OCI-LY7 (cell line): ENCODE measurements around the gene PMIS2. TPM values are rescaled to one million over a fixed set of nuclear protein-coding genes. Genes with fewer than 3 reads are reported as not detected.

Source experiments
- BruUV-seq: library from RNA; stranded (reverse); fragments of 400-500 nt; replicated peaks from 2 replicates; lab custom pipeline; 2021; lab: Mats Ljungman, UMichigan
- CTCF ChIA-PET: fragments of 300-600 bp; sonication (Branson Sonifier 250); formaldehyde crosslinking; loops from one replicate; lab custom pipeline; 2022; ENCODE audit warnings: antibody characterized with exemption; ENCODE audit not compliant: unreplicated experiment; lab: Charles Lee
- POLR2A ChIA-PET: fragments of 300-600 bp; sonication (Branson Sonifier 250); formaldehyde crosslinking; loops from one replicate; lab custom pipeline; 2022; ENCODE audit warnings: antibody characterized with exemption; lab: Charles Lee
- DNase-seq: peaks from one replicate; pipeline ENCODE4 v3.0.0-alpha.2; 2015; ENCODE audit warnings: low spot score
- H2AFZ ChIP-seq: fragments of 200-600 bp; sonication (generic), shearing (Covaris generic); 2 replicates; pipeline ENCODE4 v1.6.1; 2014; ENCODE audit warnings: mild to moderate bottlenecking, antibody characterized with exemption, low read length, moderate library complexity
- H3K27ac ChIP-seq: fragments of 200-600 bp; sonication (generic); 2 replicates; pipeline ENCODE4 v1.5.1; 2014; ENCODE audit warnings: mixed run types, low read depth, mild to moderate bottlenecking, moderate library complexity, low read length, inconsistent platforms; ENCODE audit not compliant: poor library complexity, severe bottlenecking
- H3K36me3 ChIP-seq: fragments of 200-600 bp; sonication (generic); 2 replicates; pipeline ENCODE4 v1.6.1; 2014; ENCODE audit warnings: mild to moderate bottlenecking, antibody characterized with exemption, low read length, moderate library complexity, mixed read lengths; ENCODE audit not compliant: insufficient read depth
- H3K4me1 ChIP-seq: fragments of 200-600 bp; sonication (generic); 2 replicates; pipeline ENCODE4 v1.5.1; 2014; ENCODE audit warnings: mild to moderate bottlenecking, low read length; ENCODE audit not compliant: insufficient read depth, poor library complexity, severe bottlenecking
- H3K4me2 ChIP-seq: fragments of 200-600 bp; sonication (generic); 2 replicates; pipeline ENCODE4 v1.6.1; 2014; ENCODE audit warnings: mild to moderate bottlenecking, low read length
- H3K4me3 ChIP-seq: fragments of 200-600 bp; sonication (generic); 2 replicates; pipeline ENCODE4 v1.5.1; 2014; ENCODE audit warnings: mild to moderate bottlenecking, low read depth, low read length; ENCODE audit not compliant: poor library complexity, severe bottlenecking
- H3K79me2 ChIP-seq: fragments of 200-600 bp; sonication (generic); 2 replicates; pipeline ENCODE4 v1.6.1; 2016; ENCODE audit warnings: low read depth, mild to moderate bottlenecking, low read length, moderate library complexity, mixed read lengths; ENCODE audit not compliant: insufficient read depth
- H3K9me2 ChIP-seq: fragments of 200-600 bp; sonication (generic); 2 replicates; pipeline ENCODE4 v1.6.1; 2016; ENCODE audit warnings: mild to moderate bottlenecking, low read length, mixed read lengths; ENCODE audit not compliant: insufficient read depth
- H3K9me3 ChIP-seq: fragments of 200-600 bp; sonication (generic); 2 replicates; pipeline ENCODE4 v1.6.1; 2014; ENCODE audit warnings: mild to moderate bottlenecking, mixed run types, low read length, mixed read lengths
- H4K20me1 ChIP-seq: fragments of 200-600 bp; sonication (generic); 2 replicates; pipeline ENCODE4 v1.6.1; 2014; ENCODE audit warnings: mild to moderate bottlenecking, antibody characterized with exemption, low read length, moderate library complexity, mixed read lengths; ENCODE audit not compliant: insufficient read depth
- EZH2phosphoT487 ChIP-seq: fragments of 200-600 bp; sonication (generic); IDR thresholded peaks from 2 replicates; pipeline ENCODE4 v1.6.1; 2018; ENCODE audit warnings: low read depth, borderline replicate concordance, mild to moderate bottlenecking, mixed run types, antibody characterized with exemption, low read length, moderate library complexity, mixed read lengths
- intact Hi-C: fragments of 100-400 bp; cut with micrococcal nuclease; formaldehyde crosslinking; loops from one replicate; pipeline ENCODE4 v1.10.0; 2022; ENCODE audit not compliant: unreplicated experiment
- total RNA-seq, 2 experiments: library from RNA; depleted of rRNA in 1 of 2; stranded (reverse); fragments of >200 nt in 1 of 2; shearing (Covaris generic) in 1 of 2; gene quantifications; 2 replicates each; pipeline ENCODE4 v1.2.3, GENCODE V29; 2014 to 2022
- TF ChIP-seq, protein P1 (sequence below): fragments of 200-600 bp; sonication (generic); conservative IDR thresholded peaks from 2 replicates; pipeline ENCODE4 v1.5.1; 2014; ENCODE audit warnings: mild to moderate bottlenecking, antibody characterized with exemption, low read length, moderate library complexity, mixed read lengths

PMIS2 gene
- total RNA-seq, 2 experiments from 2014 or later = not detected

DNA sequence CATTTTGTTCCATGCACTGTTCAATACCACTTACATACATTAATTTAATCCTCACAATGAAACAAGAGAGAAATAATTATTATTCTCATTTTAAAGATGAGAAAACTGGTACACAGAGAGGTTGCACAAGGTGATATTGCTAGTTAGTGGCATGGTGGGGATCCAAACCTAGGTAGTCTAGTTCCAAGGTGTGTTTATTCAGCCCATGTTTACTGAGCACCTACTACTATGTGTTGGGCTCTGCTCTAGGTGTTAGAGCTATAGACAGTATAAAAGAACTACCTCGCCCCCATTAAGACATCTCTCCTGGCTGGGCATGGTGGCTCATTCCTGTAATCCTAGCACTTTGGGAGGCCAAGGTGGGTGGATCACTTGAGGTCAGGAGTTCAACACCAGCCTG lies 3.2 kb upstream of the PMIS2 start:
- no peak overlapping the region for H3K4me2 ChIP-seq
- no peaks in the 10 kb centered on the region for H3K9me2 ChIP-seq
- no peak overlapping the region for H3K27ac ChIP-seq
- H3K9me3 ChIP-seq = no peaks in the 10 kb centered on the region
- BruUV-seq = no TSS peak
- ChIA-PET POLR2A (no interaction called here), CTCF (no interaction called here)
- DNase-seq = no peak
- H3K36me3 ChIP-seq = no peaks in the 10 kb centered on the region
- H3K4me1 ChIP-seq = no peaks in the 10 kb centered on the region
- H3K79me2 ChIP-seq = no peaks in the 10 kb centered on the region
- no peak for TF ChIP-seq EZH2phosphoT487
- TF ChIP-seq, protein P1, sequence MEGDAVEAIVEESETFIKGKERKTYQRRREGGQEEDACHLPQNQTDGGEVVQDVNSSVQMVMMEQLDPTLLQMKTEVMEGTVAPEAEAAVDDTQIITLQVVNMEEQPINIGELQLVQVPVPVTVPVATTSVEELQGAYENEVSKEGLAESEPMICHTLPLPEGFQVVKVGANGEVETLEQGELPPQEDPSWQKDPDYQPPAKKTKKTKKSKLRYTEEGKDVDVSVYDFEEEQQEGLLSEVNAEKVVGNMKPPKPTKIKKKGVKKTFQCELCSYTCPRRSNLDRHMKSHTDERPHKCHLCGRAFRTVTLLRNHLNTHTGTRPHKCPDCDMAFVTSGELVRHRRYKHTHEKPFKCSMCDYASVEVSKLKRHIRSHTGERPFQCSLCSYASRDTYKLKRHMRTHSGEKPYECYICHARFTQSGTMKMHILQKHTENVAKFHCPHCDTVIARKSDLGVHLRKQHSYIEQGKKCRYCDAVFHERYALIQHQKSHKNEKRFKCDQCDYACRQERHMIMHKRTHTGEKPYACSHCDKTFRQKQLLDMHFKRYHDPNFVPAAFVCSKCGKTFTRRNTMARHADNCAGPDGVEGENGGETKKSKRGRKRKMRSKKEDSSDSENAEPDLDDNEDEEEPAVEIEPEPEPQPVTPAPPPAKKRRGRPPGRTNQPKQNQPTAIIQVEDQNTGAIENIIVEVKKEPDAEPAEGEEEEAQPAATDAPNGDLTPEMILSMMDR = no peak
- H3K4me3 ChIP-seq = no peak overlapping the region
- no peak overlapping the region for H2AFZ ChIP-seq
- intact Hi-C loops = no loop called here
- no peaks in the 10 kb centered on the region for H4K20me1 ChIP-seq

GRCh38 chr19:35587321-35587720 lies 1.3 kb downstream of the PMIS2 start:
- intact Hi-C loops = no loop called here
- POLR2A ChIA-PET = no interaction called here
- no peak overlapping the region for H3K27ac ChIP-seq
- no peaks in the 10 kb centered on the region for H3K4me1 ChIP-seq
- BruUV-seq = no TSS peak
- no peak for DNase-seq
- H3K9me3 ChIP-seq = no peaks in the 10 kb centered on the region
- H2AFZ ChIP-seq = no peak overlapping the region
- no peaks in the 10 kb centered on the region for H3K36me3 ChIP-seq
- no peak overlapping the region for H3K4me2 ChIP-seq
- no peaks in the 10 kb centered on the region for H3K79me2 ChIP-seq
- CTCF ChIA-PET = no interaction called here
- no peaks in the 10 kb centered on the region for H3K9me2 ChIP-seq
- no peaks in the 10 kb centered on the region for H4K20me1 ChIP-seq
- no peak overlapping the region for H3K4me3 ChIP-seq
- TF ChIP-seq, protein P1 = no peak
- TF ChIP-seq EZH2phosphoT487 = no peak

GRCh38 chr19:35590875-35591274 lies 4.9 kb downstream of the PMIS2 start:
- Histone ChIP-seq H3K9me2 (no peaks in the 10 kb centered on the region), H3K36me3 (no peaks in the 10 kb centered on the region), H3K79me2 (no peaks in the 10 kb centered on the region), H3K9me3 (no peaks in the 10 kb centered on the region), H3K4me3 (no peak overlapping the region), H4K20me1 (no peaks in the 10 kb centered on the region), H3K4me2 (no peak overlapping the region), H2AFZ (no peak overlapping the region), H3K4me1 (no peaks in the 10 kb centered on the region), H3K27ac (no peak overlapping the region)
- no peak for DNase-seq
- POLR2A ChIA-PET = no interaction called here
- TF ChIP-seq, protein P1 = no peak
- TF ChIP-seq EZH2phosphoT487 = no peak
- intact Hi-C loops = no loop called here
- CTCF ChIA-PET = interaction anchor here (0.9 kb wide), 1 partner anchor 18 kb away, joined by 3 read pairs; no protein-coding TSS in a partner anchor
- no TSS peak for BruUV-seq
